Breast epithelium (tissue), 4 donors: ENCODE measurements around the gene ARSD. TPM values are rescaled to one million over a fixed set of nuclear protein-coding genes. Genes with fewer than 3 reads are reported as not detected.

Experiments
- DNase-seq, 2 donors: peaks; one replicate each; pipeline ENCODE4 v3.0.0-alpha.2; 2019; ENCODE audit warnings: low spot score in 2 of 2
- H3K27ac ChIP-seq, 2 donors: fragments of 200-600 bp; sonication (generic) in 1 of 2; one replicate each; pipeline ENCODE4 v1.5.1; 2016 to 2019; ENCODE audit warnings: mild to moderate bottlenecking in 1 of 2
- H3K27me3 ChIP-seq, 2 donors: fragments of 200-600 bp; sonication (generic) in 1 of 2; one replicate each; pipeline versions ENCODE4 v1.5.1 to v1.6.0; 2017 to 2019; ENCODE audit warnings: control low read depth in 1 of 2, mild to moderate bottlenecking in 1 of 2
- H3K36me3 ChIP-seq: fragments of 200-600 bp; one replicate; pipeline ENCODE4 v1.5.1; 2019
- H3K4me1 ChIP-seq, 2 donors: fragments of 200-600 bp; sonication (generic); one replicate each; pipeline ENCODE4 v1.5.1; 2016 to 2019; ENCODE audit warnings: control low read depth in 1 of 2
- H3K4me3 ChIP-seq, 3 donors: fragments of 200-600 bp; sonication (generic); 1 replicate in 2 of 3; 2 replicates in 1 of 3; pipeline ENCODE4 v1.5.1; 2016 to 2019; ENCODE audit warnings: mild to moderate bottlenecking in 3 of 3, moderate library complexity in 2 of 3
- H3K9me3 ChIP-seq, 2 donors: fragments of 200-600 bp; sonication (generic) in 1 of 2; one replicate each; pipeline ENCODE4 v1.5.1; 2016 to 2019; ENCODE audit warnings: control low read depth in 1 of 2
- POLR2A ChIP-seq: fragments of 450-650 bp; IDR thresholded peaks from one replicate; pipeline ENCODE4 v1.6.1; 2016; ENCODE audit warnings: antibody characterized with exemption, mild to moderate bottlenecking, moderate library complexity
- POLR2AphosphoS5 ChIP-seq, 3 donors: sonication (generic); formaldehyde crosslinking; IDR thresholded peaks; one replicate each; pipeline ENCODE4 v1.6.1; 2017; ENCODE audit warnings: antibody characterized with exemption in 3 of 3
- intact Hi-C: fragments of 100-400 bp; cut with DNase I; formaldehyde crosslinking; loops from one replicate; pipeline ENCODE4 v1.15.1; 2023; ENCODE audit warnings: low total_unique reads
- total RNA-seq, 3 donors: library from RNA; depleted of rRNA; stranded (reverse); fragments of >200 nt; gene quantifications; one replicate each; pipeline ENCODE4 v1.1.0, GENCODE V29; 2016
- TF ChIP-seq, protein P1 (sequence below), 3 donors: fragments of 450-650 bp; IDR thresholded peaks; one replicate each; pipeline ENCODE4 v1.5.1; 2016 to 2017; ENCODE audit warnings: antibody characterized with exemption in 3 of 3, mild to moderate bottlenecking in 3 of 3, moderate library complexity in 3 of 3

The ARSD gene
- total RNA-seq, 3 donors from 2014 or later, result 28.0 to 83.3 (median 47.2) TPM

DNA sequence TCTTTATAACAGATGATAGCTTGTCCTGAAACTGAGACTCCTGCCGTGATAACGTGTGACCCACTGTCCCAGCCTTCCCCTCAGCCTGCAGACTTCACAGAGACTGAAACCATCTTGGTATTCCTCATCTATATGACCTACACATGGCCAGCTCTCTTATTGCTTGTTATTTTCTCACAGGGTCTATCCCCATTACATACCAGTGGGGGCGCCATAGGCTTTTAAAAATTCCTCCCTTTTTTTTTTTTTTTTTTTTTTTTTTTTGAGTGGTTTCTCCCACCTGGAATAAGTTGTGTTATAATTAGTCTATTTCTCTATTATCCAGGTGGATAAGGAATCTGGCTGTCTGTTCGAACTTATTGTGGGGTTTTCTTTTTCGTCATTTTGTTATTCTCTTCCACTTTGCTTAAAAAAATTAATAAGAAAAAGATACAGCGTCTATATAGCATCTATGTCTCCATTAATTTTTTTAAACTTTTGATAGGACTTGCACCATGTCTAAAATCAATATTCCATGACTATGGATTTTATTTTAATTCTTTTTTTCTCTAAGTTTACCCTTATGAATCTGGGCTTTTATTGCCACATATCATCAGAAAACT lies 53.2 kb downstream of the ARSD start:
- DNase-seq, result no peak
- Histone ChIP-seq H3K36me3 (no peaks in the 10 kb centered on the region), H3K9me3 (peaks cover 0 to 15% of the 10 kb centered on the region in 2 donors), H3K27me3 (peaks cover 0 to 4% of the 10 kb centered on the region in 2 donors), H3K4me1 (no peaks in the 10 kb centered on the region), H3K4me3 (no peak overlapping the region), H3K27ac (no peak overlapping the region)
- intact Hi-C loops, result no loop called here
- TF ChIP-seq POLR2AphosphoS5 (IDR thresholded peaks at IDR 0.05), result no peak
- TF ChIP-seq, protein P1, sequence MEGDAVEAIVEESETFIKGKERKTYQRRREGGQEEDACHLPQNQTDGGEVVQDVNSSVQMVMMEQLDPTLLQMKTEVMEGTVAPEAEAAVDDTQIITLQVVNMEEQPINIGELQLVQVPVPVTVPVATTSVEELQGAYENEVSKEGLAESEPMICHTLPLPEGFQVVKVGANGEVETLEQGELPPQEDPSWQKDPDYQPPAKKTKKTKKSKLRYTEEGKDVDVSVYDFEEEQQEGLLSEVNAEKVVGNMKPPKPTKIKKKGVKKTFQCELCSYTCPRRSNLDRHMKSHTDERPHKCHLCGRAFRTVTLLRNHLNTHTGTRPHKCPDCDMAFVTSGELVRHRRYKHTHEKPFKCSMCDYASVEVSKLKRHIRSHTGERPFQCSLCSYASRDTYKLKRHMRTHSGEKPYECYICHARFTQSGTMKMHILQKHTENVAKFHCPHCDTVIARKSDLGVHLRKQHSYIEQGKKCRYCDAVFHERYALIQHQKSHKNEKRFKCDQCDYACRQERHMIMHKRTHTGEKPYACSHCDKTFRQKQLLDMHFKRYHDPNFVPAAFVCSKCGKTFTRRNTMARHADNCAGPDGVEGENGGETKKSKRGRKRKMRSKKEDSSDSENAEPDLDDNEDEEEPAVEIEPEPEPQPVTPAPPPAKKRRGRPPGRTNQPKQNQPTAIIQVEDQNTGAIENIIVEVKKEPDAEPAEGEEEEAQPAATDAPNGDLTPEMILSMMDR (IDR thresholded peaks at IDR 0.05), result no peak
- TF ChIP-seq POLR2A, result no peak

DNA sequence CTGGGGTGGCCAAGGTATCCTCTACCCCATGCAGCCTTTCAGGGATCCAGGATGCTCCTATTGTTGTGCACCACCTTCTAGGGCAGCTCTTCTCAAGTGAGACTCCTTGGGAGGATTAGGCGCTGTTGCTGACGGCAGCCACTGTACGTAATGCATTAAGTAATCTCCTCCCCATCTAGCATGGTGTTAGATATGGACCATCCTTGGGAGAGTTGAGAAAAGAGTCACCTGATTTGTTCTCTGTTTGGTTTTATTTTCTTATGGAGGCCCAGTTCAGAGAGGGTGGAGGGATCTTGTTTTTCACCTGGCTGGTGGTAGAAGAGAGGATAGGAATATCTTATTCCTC lies 54.0 kb downstream of the ARSD start:
- Histone ChIP-seq H3K27ac (no peak overlapping the region), H3K4me1 (no peaks in the 10 kb centered on the region), H3K27me3 (no peaks in the 10 kb centered on the region), H3K9me3 (peaks cover 0 to 23% of the 10 kb centered on the region in 2 donors), H3K36me3 (no peaks in the 10 kb centered on the region), H3K4me3 (no peak overlapping the region)
- intact Hi-C loops, result no loop called here
- no peak for DNase-seq
- TF ChIP-seq POLR2AphosphoS5 (IDR thresholded peaks at IDR 0.05) (no peak), POLR2A (no peak)
- TF ChIP-seq, protein P1 (IDR thresholded peaks at IDR 0.05), result no peak

DNA sequence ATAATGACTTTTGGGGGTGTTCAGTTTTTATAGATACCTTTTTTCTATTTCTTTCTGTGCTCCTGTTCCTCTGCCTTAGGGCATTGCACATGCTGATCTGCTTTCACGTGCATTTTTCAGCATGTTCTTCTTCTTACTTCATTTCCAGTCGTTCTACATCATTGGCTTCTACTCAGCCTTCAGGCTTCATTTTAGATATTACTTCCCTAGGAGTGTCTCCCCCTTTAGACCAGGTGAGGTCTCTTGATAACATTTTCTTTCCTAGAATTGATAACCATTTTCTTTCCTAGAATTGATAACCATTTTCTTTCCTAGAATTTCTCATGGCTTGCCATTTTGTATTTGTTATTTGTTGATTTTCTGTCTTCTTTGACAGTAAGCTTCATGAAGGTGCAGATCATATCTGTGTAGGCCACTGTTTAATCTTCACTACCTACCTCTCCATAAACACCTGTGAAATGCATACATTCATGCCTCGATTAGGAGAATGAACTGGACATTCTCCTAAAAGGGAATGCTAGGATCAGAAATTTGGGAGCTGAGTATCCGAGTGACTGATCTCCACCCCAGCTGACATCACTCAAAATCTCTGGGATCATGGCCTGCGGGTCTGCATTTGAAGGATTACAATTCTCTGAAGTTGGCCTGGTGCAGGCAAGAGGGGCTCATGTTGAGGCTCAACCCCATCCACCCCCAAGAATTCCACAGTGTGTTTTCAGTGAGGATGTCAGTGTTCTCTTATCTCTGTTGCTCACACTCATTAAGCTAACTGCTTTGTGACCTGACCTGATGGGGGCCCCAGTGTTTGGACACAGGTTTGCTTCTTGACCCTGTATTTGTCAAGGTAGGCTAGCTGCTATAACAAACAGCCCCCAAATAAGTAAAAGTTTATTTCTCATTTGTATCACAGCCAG lies 54.7 kb downstream of the ARSD start:
- H3K9me3 ChIP-seq, result peaks cover 0 to 24% of the 10 kb centered on the region in 2 donors
- TF ChIP-seq POLR2A (no peak), POLR2AphosphoS5 (IDR thresholded peaks at IDR 0.05) (no peak)
- TF ChIP-seq, protein P1 (IDR thresholded peaks at IDR 0.05), result no peak
- intact Hi-C loops, result no loop called here
- H3K27me3 ChIP-seq, result no peaks in the 10 kb centered on the region
- H3K4me3 ChIP-seq, result no peak overlapping the region
- no peaks in the 10 kb centered on the region for H3K4me1 ChIP-seq
- DNase-seq, result no peak
- H3K36me3 ChIP-seq, result no peaks in the 10 kb centered on the region
- no peak overlapping the region for H3K27ac ChIP-seq

DNA sequence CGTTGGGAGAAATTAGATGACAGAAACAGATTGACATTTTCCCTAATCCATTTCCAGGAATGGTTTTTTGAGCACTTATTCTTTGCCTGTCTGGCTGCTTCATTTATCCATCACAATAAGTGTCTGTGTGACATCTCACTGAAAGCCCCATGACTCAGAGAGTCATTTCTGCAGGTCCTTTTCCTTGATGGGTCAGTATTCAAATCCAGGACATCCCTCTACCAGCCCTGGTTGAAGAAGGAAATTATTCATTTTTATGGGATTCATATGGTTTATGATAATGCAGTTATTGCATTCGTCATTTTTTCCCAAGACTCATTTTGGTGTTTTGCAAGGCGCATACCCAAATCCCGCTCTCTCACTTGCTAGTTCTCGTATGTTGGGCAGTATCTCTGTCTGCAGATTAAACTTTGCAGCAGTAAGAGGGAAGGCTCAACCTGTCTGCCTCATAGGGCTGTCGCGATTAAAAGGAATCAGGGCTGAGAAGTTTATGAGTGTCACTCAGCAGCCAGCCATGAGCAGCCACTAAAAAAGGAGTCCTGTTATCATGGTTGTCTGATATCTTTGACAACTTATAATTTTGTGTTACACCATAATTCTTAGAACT lies 56.4 kb downstream of the ARSD start:
- Histone ChIP-seq H3K4me3 (no peak overlapping the region), H3K27me3 (no peaks in the 10 kb centered on the region), H3K4me1 (no peaks in the 10 kb centered on the region), H3K9me3 (peaks cover 0 to 24% of the 10 kb centered on the region in 2 donors), H3K27ac (no peak overlapping the region), H3K36me3 (no peaks in the 10 kb centered on the region)
- TF ChIP-seq POLR2AphosphoS5 (IDR thresholded peaks at IDR 0.05) (no peak), POLR2A (no peak)
- TF ChIP-seq, protein P1 (IDR thresholded peaks at IDR 0.05), result no peak
- intact Hi-C loops, result no loop called here
- DNase-seq, result no peak

DNA sequence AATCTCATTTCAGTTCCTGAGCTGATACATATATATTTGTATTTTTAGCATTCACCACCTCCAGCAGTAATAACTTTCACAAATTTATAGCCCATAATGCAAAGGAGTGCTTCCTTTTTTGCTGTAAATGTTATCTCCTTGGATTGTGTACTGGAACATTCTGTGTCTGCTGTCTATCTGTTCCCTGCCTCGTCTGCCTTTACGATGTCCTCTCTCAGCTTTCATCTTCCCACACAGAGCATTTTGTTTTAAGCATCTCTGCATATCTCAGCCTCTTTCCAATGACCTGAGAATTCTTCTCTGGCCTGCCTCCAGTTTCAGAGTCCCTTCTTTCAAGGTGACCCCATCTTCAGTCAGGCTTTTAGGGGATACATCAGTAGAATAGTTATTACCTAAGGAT lies 57.3 kb downstream of the ARSD start:
- Histone ChIP-seq H3K27me3 (peaks cover 0 to 5% of the 10 kb centered on the region in 2 donors), H3K9me3 (peaks cover 0 to 24% of the 10 kb centered on the region in 2 donors), H3K27ac (no peak overlapping the region), H3K36me3 (no peaks in the 10 kb centered on the region), H3K4me1 (no peaks in the 10 kb centered on the region), H3K4me3 (no peak overlapping the region)
- TF ChIP-seq, protein P1 (IDR thresholded peaks at IDR 0.05), result no peak
- TF ChIP-seq POLR2A (no peak), POLR2AphosphoS5 (IDR thresholded peaks at IDR 0.05) (no peak)
- DNase-seq, result no peak
- intact Hi-C loops, result no loop called here
